Measurements from ENCODE around the gene LHPP.
A peak's percentile ranks its signal among the peaks of the same experiment; 100 is the strongest.

Gene LHPP

DNA sequence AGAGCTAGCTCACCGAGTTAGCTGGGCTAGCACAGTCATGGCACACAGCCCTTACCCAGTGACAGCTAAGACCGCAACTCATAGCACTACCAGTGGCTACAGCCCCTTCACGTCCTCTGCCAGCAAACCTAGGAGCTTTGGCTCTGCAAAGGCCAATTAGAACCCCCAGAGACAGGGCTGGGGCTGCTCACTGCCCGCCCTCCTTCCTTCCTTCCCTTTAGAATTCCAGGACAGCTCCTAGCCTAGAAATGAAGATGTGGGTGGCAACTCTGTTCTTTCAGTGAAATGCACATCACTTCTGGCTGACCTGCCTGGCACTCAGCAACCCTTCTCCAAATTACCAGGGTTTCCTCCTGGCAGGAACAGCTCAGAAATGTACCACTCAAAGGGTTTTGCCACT, 182.6 kb downstream of the LHPP start:
- no peak for DNase-seq (ENCODE audit: low read depth in 2 of 2)

DNA sequence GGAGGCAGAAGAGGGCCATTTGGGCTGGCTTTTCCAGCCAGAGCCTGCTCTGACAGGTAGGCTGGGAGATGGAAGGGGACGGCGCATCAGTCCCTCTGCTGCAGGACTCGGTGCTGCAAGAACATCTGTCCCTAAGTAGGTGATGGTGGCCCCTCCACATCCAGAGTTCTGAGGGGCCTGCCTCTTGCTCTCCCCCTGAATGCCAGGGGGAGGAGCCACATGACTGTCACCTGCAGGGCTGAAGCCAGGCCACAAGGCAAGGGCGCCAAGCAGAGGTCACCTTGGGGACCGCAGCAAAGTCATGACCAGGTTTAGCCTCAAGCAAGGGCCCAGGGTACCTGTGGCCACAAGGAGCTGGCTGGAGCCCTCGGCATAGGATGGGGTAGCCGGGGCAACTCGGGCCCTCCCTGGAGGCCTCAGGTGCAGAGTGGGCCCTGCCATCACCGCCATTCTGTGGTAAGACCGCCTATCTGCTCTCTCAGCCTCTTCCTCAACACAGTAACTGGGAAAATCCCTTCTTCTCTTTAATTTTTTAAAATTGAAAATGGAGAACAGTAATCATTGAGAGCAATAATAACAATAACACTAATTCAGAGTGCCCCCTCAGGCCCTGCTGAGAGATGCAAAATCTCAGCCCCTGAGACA, 183.3 kb downstream of the LHPP start:
- DNase-seq (ENCODE audit: low read depth in 2 of 2), result no peak

DNA sequence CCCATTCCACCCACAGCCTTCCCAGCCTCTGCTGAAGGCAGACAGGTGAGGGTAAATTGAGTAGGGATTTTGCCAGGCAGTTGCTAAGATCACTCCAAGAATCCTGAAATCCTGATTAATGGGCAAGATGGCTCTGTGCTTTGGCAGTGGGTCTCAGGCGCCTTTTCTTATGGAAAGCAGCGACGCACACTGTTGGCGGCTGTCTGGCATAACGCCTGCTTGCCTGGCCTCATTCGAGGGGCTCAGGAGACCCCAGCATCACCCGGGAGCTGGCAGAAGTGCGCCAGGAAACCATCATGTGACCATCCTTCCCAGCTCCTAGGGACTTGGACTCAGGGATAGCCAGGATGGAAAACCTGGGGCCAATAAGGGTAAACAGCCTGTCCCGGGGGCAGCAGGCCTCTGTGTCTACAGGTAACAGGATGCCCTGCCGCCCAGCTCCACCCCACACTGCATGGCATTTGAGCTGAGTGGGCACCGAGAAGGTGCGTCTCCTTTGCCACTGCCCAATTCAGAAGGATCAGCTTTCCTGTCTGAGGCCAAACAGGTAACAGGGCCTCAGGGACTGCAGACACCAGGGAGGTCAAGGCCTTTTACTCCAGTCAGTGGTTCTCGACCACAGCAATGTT, 184.0 kb downstream of the LHPP start:
- DNase-seq (ENCODE audit: low read depth in 2 of 2), result no peak

DNA sequence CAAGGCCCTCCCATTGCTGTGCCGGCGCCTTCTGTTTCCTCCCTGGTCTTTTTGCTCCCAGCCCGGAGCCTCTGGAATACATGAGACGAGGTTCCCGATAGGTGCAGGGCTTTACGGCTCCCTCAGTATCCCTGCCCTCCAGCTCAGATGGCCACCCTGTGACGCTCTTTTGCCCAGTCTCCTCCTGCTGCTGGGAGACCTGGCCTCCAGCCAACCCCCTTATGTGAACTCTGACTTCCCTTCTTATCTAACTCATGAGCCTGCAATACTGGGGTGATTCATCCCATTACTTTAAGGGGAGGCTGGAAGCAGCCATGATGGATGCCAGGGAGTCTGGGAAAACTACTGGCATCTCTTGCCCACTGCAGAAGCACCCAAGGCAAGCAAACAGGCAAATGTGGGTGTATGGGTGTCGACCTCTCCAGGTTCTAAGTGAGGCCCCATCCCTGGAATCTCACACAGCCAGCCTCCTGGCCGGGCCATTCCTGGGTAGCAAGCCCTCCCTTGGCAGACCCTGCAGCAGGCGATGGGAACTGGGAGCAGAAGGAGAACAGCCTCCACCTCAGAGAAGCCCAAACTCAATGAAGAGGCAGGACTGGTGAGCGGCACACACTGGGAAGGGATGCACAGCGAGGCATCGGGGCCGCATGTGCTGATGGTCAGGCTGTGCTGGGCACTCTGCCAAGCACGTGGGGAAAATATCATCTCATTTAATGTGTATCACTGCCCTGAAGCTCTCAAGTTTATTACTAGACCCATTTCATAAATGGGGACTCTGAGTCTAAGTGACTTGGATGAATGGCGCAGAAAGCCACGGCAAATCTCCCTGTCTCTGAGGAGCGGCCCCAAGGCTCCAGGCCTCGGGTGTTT, 185.1 kb downstream of the LHPP start:
- DNase-seq (ENCODE audit: low read depth in 2 of 2), result no peak

DNA sequence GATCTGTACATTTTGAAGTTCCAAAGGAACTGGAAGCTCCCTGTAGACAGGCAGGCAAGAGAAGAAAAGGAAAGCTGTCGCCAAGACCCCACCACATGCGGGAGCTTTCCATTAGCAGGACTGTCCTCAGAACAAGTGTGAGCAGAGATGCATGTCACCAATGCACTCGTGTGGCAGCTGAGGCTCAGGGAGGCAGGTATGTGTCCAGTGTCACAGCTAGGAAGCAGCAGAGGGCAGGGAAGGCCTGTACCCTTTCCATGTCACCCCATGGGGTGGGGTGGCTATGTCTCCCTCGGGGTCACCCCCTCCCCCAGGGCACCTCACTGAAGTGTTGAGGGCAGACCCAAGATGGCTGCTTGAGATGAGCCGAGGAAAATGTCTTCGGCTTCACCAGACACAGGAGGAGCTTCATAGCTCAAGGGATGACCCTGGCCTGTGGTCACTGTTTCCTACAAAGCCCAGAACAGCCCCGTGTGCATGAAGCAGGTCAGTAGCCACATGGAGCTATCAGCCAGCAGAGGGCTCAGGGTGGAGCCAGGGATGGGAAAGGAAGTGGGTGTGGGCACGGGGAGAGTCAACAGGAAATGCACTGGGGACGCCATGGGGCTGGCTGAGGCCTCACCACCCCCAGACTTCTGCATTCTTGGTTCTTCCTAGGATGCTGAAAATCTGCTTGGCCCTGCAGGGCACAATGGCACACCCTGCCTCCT, 186.0 kb downstream of the LHPP start:
- DNase-seq (ENCODE audit: low read depth in 2 of 2), result peak; percentile 25 to 50

DNA sequence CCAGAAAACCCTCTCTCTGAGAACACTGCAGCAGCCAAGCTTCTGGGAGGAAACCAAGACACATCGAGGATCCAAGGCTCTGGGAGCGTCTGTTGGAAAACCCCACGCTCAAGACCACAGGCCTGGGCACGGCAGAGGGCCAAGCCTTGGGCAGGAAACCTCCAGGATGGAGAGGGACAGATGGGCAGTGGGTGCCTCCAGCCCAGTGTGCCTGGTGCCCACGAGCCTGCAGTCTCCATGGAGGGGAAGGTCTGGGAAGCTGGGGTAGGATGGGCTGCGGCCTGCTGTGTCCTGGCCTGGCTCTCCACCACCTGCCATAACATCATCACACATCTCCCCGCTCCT, 186.5 kb downstream of the LHPP start:
- DNase-seq (ENCODE audit: low read depth in 2 of 2), result no peak

DNA sequence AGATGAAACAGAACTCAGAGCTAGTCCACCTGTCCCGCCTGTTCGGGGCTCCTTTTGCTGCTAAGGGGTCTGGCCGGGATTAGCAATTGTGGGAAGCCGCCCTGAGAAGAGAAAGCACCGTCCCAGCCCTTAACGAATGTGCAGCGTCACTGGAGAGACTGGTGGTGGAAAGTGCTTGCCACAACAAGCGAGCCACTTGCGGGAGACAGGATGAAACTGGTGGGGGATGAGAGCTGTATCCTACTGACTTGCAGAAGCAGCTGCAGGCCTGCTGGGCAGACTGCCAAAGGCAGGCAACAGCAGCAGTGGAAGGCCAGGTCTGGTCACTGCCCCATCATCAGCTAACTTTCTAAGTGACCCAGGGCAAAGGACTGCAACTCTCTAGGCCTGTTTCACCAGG, 187.1 kb downstream of the LHPP start:
- no peak for DNase-seq (ENCODE audit: low read depth in 2 of 2)

DNA sequence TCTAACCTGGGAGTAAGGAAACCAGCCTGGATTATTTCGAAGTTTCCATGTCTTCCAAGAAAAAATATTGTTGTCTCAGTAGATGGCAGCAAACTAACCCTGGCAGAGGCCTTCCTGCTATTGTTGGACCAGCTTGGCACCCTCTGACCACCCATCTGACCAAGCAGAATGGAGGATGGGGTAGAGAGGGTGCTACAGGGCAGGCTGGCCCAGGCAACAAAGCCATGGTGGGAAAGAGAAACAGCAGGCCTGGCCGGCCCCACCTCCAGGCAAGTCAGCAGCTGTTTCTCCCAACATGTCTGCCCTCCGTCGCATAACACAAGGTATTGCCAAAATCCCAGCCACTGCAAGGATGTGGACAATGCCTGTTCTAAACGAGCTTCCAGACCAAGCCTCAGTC, 187.6 kb downstream of the LHPP start:
- DNase-seq (ENCODE audit: low read depth in 2 of 2), result no peak

DNA sequence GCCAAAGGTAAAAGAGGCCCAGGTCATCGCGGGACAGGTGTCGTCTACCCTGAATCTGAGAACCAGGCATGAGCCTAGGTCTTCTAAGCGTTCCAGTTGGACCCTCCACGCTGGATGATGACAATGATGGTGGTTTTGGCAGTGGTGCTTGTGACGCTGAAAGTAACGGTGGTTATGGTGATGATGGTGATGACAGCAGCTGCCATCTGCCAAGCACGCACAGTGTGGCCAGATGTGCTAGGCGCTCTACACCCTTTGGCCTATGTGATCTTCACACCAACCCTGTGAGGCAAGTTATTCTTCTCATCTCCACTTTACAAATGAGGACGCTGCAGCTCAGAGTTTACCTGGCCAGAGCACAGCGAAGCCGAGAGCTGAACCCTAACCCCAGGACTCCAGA, 188.6 kb downstream of the LHPP start:
- no peak for DNase-seq (ENCODE audit: low read depth in 2 of 2)

DNA sequence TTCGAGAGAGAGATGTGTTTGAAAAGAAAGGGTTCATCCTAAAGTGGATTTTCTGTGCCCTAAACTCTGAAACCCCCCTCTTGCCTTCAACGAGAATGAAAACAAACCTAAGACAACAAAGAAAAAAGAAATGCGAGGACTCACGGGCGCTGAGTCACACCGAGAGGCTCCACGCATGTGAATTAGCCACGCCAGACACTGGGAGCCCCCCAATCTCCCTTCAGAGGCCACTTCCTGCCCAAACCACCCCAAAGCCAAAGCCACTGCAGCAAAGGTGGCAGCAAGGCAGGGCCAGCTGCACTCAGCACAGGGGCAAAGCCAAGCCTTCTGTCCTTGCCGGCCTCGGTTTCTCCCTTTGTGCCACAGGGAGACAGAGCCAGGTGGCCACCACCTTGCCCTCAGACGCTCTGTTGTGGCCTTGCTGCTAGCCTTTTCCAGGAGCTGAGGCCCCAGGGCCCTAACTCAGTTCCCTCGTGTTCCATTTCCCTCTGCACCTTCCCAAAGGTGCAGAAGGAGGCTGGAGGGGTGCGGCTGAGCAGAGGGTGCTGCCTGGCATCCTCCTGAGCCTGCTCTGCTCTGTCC, 189.3 kb downstream of the LHPP start:
- DNase-seq (ENCODE audit: low read depth in 2 of 2), result peak; percentile 31 to 32

DNA sequence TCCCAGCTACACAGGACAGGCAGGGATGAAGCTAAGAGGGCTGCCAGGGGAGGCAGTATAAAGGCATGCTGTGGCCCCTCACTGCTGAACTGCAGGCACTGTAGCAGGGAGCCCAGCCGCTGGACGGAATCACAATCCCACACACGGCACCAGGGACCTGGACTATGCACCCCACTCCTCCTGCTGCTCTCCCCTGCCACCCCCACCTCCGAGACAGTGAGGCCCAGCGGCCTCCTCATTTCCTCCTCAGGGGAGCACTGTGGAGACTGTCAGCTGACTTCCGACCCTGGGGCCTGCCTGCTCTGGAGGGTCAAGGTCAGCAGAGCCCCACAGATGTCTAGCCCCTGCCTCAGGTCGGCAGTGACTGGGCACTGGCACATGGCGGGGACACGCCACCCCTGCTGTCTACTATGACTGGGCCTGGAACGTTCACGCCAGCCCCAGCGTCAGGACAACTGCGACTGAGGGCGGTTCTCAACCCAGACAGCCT, 189.8 kb downstream of the LHPP start:
- no peak for DNase-seq (ENCODE audit: low read depth in 2 of 2)

DNA sequence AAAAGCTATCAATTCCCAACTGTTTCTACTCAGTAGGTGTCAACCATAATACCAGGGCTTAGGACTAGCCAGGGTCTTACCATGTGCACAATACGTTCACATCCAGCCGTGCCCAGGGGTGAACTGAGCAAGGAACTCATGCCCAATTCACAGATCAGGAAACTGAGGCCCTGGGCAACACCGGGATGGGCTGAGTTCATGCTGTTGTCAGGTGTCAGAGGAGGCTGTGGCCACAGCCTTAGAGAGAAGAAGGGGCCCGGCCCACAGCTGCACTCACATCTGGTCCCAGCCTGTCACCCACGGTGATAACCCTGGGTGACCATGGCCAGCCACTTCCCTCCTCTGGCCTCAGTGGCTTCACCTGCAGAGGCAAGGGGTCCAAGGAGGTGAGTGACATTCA, 190.6 kb downstream of the LHPP start:
- no peak for DNase-seq (ENCODE audit: low read depth in 2 of 2)

DNA sequence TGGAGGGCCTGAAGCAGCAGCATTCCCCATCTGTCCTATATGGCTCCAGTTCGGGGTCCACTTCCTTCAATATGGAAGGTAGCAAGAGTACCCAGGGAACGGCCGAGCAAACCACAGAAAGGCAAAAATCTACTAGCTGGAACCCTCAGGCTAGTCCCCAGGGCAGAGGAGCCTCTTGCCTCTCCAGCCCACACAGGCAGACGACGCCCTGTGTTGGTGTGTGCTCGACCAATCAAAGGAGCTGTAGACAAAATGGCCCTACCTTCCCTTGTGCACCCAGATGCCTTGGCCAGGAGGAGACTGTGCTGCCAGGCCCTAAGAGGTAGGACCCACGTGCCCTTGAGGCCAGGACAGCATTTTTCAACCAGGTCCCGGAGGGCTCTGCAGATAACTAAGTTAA, 191.1 kb downstream of the LHPP start:
- DNase-seq (ENCODE audit: low read depth in 2 of 2), result no peak

DNA sequence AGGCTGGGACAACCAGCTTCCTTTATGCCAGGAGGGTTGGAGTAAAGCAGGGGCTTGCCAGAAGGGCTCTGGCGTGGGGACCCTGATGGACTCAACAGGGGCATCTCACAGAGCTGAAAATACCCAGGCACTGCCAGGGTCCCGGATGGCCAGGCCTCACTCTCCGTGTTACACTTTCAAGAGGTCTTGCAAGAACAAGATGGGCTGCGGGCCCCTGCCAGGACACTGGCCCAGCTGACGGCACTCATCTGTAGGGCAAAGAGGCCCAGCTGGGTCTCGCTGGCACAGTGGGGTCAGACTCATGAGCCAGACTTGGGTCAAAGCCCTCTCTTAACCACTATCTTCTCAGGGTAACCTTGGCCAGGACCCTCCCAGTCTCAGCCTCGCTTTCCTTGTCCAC, 191.7 kb downstream of the LHPP start:
- DNase-seq (ENCODE audit: low read depth in 2 of 2), result no peak

DNA sequence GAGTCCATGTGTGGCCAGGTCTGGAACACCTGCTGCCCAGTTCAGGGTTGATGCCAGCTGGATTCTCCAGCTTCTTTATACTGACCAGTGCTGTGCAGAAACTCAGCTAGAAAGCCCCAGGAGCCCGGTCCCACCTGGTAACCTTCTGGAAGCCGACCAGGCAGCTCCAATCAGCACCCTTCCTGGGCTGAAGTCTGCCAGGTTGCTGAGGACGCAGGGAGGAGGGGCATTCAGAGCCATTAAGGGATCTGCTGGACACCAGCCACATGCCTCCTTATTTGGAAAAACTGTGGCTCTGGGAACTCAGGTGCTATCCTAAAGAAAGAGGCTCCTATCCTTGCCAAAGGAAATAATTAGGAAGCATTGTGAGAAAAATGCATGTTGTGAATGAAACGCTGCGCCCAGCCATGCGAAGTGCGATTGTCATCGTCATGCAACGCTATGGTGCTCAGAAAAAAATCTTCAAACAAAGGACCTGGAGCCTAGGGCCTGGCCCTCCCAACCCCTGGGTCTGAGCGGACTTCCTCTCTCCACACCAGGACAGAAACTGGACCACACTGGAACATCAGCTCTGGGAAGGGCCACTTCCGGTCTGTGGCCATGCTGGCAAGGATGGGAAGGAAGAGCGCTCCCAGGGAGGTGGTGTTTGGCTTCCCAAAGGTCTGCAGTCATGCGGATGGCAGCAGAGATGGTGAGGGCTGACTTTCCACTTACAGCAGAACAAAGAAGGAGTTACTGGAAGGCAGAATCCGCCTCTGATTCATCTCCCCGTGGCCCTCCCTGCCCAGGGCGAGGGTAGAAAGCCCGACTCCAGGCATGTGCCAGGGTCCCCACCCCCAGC, 192.4 kb downstream of the LHPP start:
- no peak for DNase-seq (ENCODE audit: low read depth in 2 of 2)

DNA sequence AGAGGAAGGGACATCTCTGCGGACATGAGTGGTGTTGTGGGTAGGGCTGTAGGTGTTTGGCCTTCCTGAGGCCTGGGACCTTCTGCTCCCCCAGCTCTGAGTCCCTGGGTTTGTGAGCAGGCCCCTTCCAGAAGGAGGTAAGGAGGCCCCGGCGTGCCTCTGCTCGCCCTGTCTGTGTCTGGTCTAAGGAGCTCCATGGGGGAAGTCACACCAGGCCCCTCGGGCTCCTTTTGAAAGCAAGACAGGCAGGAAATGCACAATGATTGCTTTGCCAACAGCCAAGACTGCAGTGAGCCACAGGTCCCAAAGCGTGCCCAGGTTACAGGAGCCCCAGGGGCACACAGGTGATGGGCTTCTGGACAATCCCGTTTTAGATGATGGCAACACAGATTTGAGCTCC, 193.1 kb downstream of the LHPP start:
- no peak for DNase-seq (ENCODE audit: low read depth in 2 of 2)

DNA sequence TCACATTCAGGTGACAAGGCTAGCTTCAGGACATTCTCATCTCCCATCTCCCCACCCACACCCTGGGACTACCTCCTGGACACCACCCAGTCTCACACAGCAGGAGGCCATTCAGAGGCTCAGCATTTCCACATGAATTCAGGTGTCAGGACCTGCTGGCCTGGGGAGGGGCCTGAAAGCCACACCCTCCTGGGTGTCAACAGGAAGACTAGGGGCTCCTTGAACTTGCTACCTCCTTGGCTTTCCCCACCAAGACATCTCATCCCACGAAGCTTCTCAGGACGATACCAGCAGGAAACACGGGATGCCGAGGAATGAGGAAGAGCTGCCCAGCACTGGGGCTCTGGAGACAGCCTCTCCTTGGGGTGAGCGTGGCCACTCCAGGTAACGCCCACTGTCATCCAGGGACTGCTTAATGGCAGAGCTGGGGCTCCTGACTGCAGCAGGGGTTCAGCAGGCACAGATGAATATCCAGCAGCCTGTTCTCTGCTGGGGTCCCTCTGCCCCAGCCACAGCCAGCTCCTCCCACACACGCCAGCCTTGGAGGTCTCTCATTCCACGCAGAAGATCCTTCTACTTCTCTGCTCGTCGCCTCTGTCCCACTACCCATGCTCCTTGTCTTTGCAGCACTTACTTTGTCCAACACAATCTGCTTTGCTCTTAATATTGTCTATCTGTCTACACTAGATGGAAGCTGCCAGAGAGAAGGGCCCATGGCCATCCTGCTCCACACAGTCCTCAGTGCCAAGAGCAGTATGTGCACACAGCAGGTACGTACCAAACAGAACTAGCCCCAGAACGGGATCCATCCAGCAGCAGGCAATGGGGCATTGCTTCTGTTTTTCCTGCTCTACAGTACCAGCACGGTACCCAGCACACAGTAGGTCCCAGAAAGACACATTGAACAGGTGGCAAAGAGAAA, 193.8 kb downstream of the LHPP start:
- no peak for DNase-seq (ENCODE audit: low read depth in 2 of 2)

DNA sequence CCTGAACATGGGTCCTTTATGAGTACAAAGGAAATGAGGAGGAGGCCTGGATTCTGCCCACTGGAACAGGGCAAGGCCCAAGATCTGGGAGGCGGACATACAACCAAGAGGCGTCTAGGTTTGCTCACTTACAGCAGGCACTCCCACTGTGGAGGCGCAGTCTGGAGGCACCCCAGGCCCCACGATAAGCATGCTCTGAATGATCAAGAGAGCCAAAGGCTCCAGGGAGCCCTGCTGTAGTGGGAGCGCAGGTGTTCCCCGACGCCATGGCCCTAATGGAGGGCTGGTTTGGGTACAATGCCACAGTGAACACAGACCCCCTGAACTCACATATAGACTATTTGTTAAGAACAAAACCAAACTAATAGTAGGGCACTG, 194.5 kb downstream of the LHPP start:
- no peak for DNase-seq (ENCODE audit: low read depth in 2 of 2)

DNA sequence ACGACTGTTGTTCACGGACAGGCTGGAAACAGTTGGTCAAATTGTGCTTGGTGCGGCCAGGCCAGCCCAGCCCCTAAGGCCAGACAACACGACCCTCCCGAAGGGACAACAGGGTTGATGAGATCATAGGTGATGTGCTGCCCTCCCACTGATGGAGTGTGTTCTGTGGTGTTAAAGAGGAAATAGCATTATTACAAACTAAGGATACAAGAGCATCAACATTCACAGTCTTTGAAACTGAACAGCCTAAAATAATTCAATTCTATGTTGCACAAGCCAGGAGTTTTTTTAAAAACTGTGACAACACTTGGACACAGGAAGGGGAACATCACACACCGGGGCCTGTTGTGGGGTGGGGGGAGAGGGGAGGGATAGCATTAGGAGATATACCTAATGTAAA, 194.9 kb downstream of the LHPP start:
- no peak for DNase-seq (ENCODE audit: low read depth in 2 of 2)

DNA sequence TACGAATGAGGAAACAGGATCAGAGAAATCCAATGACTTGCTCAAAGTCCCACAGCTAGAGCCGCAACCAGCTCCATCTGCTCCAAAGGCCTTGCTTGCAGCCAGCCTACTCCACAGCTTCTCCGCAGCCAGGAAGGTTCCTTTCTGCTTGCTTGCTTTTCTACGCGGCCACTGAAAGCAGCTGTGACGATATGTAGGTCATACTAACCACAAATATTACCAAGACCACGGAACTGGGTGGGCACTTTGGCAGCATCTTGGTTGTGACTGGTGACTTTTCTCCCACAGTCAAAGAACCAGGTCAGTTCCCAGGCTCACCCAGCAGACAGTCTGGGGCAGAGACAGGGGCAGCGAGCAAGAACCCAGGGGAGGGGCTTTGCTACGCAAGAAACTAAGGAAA, 196.2 kb downstream of the LHPP start:
- no peak for DNase-seq (ENCODE audit: low read depth in 2 of 2)

Measured in stimulated activated CD4-positive, alpha-beta T cell treated with anti-CD3 and anti-CD28 coated beads, Interleukin-1b, Interleukin-23, amount 100 ng/mL, for 4 hours (primary cell).